HG03196 (cell line): Measurements from ENCODE around the gene MTCL3.

Experiments used
- ATAC-seq: cut with Tn5 transposase; IDR thresholded peaks from one replicate; pipeline ENCODE4 v1.9.1; 2021; ENCODE audit not compliant: unreplicated experiment

The MTCL3 gene

GRCh38 chr6:127515794-127516661 lies 3.1 kb downstream of the MTCL3 start:
- ATAC-seq, result peak; percentile 67

- peak; percentile 13 for ATAC-seq
These were observed 3.8 kb downstream of the MTCL3 start for GRCh38 chr6:127515234-127515793.

GRCh38 chr6:127514773-127515227 lies 4.3 kb downstream of the MTCL3 start:
- no peak for ATAC-seq

GRCh38 chr6:127514179-127514772 lies 4.9 kb downstream of the MTCL3 start:
- ATAC-seq, result no peak

GRCh38 chr6:127513425-127513824 lies 5.7 kb downstream of the MTCL3 start:
- ATAC-seq, result no peak

- ATAC-seq, result no peak
These were observed 8.3 kb downstream of the MTCL3 start for GRCh38 chr6:127510876-127511275.

GRCh38 chr6:127506894-127507293 lies 12.2 kb downstream of the MTCL3 start:
- no peak for ATAC-seq

GRCh38 chr6:127503022-127503421 lies 16.1 kb downstream of the MTCL3 start:
- ATAC-seq, result no peak

GRCh38 chr6:127497410-127497809 lies 21.7 kb downstream of the MTCL3 start:
- no peak for ATAC-seq

GRCh38 chr6:127496471-127496870 lies 22.7 kb downstream of the MTCL3 start:
- no peak for ATAC-seq

- ATAC-seq, result no peak
These were observed 24.8 kb downstream of the MTCL3 start for GRCh38 chr6:127494240-127494767.

- no peak for ATAC-seq
These were observed 29.9 kb downstream of the MTCL3 start for GRCh38 chr6:127489248-127489647.

- ATAC-seq, result no peak
These were observed 32.2 kb downstream of the MTCL3 start for GRCh38 chr6:127486934-127487333.

GRCh38 chr6:127484212-127484863 lies 34.8 kb downstream of the MTCL3 start:
- ATAC-seq, result peak; percentile 99

GRCh38 chr6:127483399-127484055 lies 35.6 kb downstream of the MTCL3 start:
- ATAC-seq, result peak; percentile 22

- no peak for ATAC-seq
These were observed 36.8 kb downstream of the MTCL3 start for GRCh38 chr6:127482325-127482724.

- no peak for ATAC-seq
These were observed 37.5 kb downstream of the MTCL3 start for GRCh38 chr6:127481628-127482027.

GRCh38 chr6:127481111-127481510 lies 38.0 kb downstream of the MTCL3 start:
- no peak for ATAC-seq

GRCh38 chr6:127477658-127478057 lies 41.5 kb downstream of the MTCL3 start:
- no peak for ATAC-seq

- no peak for ATAC-seq
These were observed 43.3 kb downstream of the MTCL3 start for GRCh38 chr6:127475823-127476176.
